AG04450 (cell line): ENCODE data around the gene KIAA1614. TPM values are rescaled to one million over a fixed set of nuclear protein-coding genes. Genes with fewer than 3 reads are reported as not detected.
"Not testable (repeated sequence)": the region's sequence is repeated elsewhere in the genome, so short reads cannot be mapped to it uniquely, and the experiment has no call there.

Experiments used
- CTCF ChIA-PET: fragments of 300-600, 350-600 bp; formaldehyde crosslinking; extraction: SDS; loops from one replicate; lab custom pipeline; 2022; ENCODE audit warnings: antibody characterized with exemption, inconsistent platforms; lab: Charles Lee
- POLR2A ChIA-PET: fragments of 350-600 bp; formaldehyde crosslinking; extraction: SDS; loops from one replicate; lab custom pipeline; 2021; ENCODE audit warnings: antibody characterized with exemption, inconsistent platforms; lab: Yijun Ruan, JAX
- DNase-seq: peaks from one replicate; pipeline ENCODE4 v3.0.0-alpha.2; 2011; ENCODE audit warnings: low read depth, low spot score
- H3K27ac ChIP-seq: one replicate; pipeline ENCODE4 v1.5.1; 2012; ENCODE audit warnings: low read depth, low read length, control low read depth
- H3K27me3 ChIP-seq: one replicate; pipeline ENCODE4 v1.6.0; 2012; ENCODE audit warnings: low read length; ENCODE audit not compliant: control insufficient read depth, insufficient read depth
- H3K4me3 ChIP-seq: 2 replicates; pipeline ENCODE4 v1.5.1; 2011; ENCODE audit warnings: mild to moderate bottlenecking, low read depth, low read length, control low read depth
- H3K9me3 ChIP-seq: 2 replicates; pipeline ENCODE4 v1.5.1; 2012; ENCODE audit warnings: low read length; ENCODE audit not compliant: control insufficient read depth, insufficient read depth
- CTCF ChIP-seq: IDR thresholded peaks from 2 replicates; pipeline ENCODE4 v1.5.1; 2011; ENCODE audit warnings: low read depth, low read length, control low read depth, inconsistent platforms
- polyA plus RNA-seq: library from polyadenylated mRNA; depleted of rRNA; stranded (reverse); fragments of >200 nt; gene quantifications from 2 replicates; pipeline ENCODE4 v1.2.3, GENCODE V29; 2011

KIAA1614 gene
- polyA plus RNA-seq, 1 experiment: 4.0 TPM

GRCh38 chr1:180967558-180967957, 54.9 kb downstream of the KIAA1614 start:
- Histone ChIP-seq H3K9me3 (no peaks in the 10 kb centered on the region), H3K4me3 (no peak overlapping the region), H3K27ac (no peak overlapping the region), H3K27me3 (no peaks in the 10 kb centered on the region)
- POLR2A ChIA-PET: no interaction called here
- CTCF ChIA-PET: no interaction called here
- DNase-seq: no peak
- no peak for TF ChIP-seq CTCF

- H3K9me3 ChIP-seq, POLR2A ChIA-PET, H3K27ac ChIP-seq, CTCF ChIA-PET, H3K27me3 ChIP-seq, H3K4me3 ChIP-seq, DNase-seq: not testable (repeated sequence)
Observed at GRCh38 chr1:180968834-180969233, 56.1 kb downstream of the KIAA1614 start.

- DNase-seq: no peak
- Histone ChIP-seq H3K9me3 (no peaks in the 10 kb centered on the region), H3K27me3 (no peaks in the 10 kb centered on the region), H3K4me3 (no peak overlapping the region), H3K27ac (no peak overlapping the region)
- ChIA-PET CTCF (no interaction called here), POLR2A (no interaction called here)
- no peak for TF ChIP-seq CTCF
Observed at GRCh38 chr1:180969434-180969833, 56.7 kb downstream of the KIAA1614 start.

- ChIA-PET POLR2A (no interaction called here), CTCF (no interaction called here)
- no peak for TF ChIP-seq CTCF
- H3K9me3 ChIP-seq: no peaks in the 10 kb centered on the region
- H3K27me3 ChIP-seq: no peaks in the 10 kb centered on the region
- H3K27ac ChIP-seq: no peak overlapping the region
- H3K4me3 ChIP-seq: no peak overlapping the region
- no peak for DNase-seq
Observed at GRCh38 chr1:180970333-180971079, 57.8 kb downstream of the KIAA1614 start.

- Histone ChIP-seq H3K9me3 (no peaks in the 10 kb centered on the region), H3K27me3 (no peaks in the 10 kb centered on the region), H3K27ac (no peak overlapping the region), H3K4me3 (no peak overlapping the region)
- DNase-seq: no peak
- ChIA-PET POLR2A (no interaction called here), CTCF (no interaction called here)
- TF ChIP-seq CTCF: no peak
Observed at GRCh38 chr1:180971273-180971997, 58.7 kb downstream of the KIAA1614 start.
